Measurements from ENCODE around the gene UAP1L1. TPM values are rescaled to one million over a fixed set of nuclear protein-coding genes. Genes with fewer than 3 reads are reported as not detected.

The UAP1L1 gene
- total and polyA plus RNA-seq, 12 donors: 0.28 to 68.7 (median 15.1) TPM

DNA sequence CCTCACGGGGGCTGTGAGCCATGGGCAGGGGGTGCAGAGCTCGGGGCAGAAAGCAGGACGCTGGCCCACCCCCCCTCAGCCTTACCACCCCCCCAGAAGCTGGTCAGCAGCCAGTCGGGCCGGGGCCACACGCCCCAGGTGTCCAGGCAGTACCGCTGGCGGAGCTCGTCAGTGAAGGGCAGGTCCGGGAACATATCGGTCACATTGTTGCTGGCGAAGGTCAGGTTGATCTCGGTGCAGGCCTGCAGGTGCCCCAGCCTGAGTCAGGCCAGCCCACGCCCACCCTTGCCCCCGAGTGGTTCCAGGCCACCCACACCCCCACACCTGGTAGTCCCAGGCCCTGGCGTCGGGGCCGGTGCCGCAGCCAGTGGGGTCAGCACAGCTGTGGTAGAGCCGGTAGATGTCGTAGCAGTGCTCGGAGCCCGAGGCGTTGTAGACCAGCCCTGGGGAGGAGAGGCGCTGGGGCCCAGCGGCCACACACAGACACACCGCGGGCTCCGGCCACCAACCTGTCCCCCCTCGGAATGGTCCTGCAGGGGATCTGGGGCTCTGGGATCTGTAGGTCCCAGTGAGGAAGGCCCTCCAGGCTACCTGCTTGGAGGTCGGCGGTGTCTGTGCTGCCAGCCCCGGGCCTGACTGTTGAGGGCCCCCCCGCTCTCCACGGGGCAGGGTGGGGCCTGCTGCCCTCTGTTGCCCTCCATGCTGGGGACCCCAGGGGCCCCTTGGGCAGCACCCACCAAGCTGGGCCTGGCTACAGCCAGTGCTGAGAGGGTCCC lies 34.7 kb downstream of the UAP1L1 start:
- no peak for DNase-seq
- Histone ChIP-seq H3K36me3 (replicated peaks in 1 of 2) (peaks cover 0 to 55% of the 10 kb centered on the region in 2 donors), H3K27ac (no peak overlapping the region), H3K9me3 (replicated peaks in 1 of 3) (no peaks in the 10 kb centered on the region), H3K4me1 (replicated peaks in 1 of 2) (peaks cover 5 to 11% of the 10 kb centered on the region in 2 donors), H3K4me3 (no peak overlapping the region), H3K27me3 (no peaks in the 10 kb centered on the region)
- TF ChIP-seq POLR2A (IDR thresholded peaks at IDR 0.05): no peak
- TF ChIP-seq, protein P1, sequence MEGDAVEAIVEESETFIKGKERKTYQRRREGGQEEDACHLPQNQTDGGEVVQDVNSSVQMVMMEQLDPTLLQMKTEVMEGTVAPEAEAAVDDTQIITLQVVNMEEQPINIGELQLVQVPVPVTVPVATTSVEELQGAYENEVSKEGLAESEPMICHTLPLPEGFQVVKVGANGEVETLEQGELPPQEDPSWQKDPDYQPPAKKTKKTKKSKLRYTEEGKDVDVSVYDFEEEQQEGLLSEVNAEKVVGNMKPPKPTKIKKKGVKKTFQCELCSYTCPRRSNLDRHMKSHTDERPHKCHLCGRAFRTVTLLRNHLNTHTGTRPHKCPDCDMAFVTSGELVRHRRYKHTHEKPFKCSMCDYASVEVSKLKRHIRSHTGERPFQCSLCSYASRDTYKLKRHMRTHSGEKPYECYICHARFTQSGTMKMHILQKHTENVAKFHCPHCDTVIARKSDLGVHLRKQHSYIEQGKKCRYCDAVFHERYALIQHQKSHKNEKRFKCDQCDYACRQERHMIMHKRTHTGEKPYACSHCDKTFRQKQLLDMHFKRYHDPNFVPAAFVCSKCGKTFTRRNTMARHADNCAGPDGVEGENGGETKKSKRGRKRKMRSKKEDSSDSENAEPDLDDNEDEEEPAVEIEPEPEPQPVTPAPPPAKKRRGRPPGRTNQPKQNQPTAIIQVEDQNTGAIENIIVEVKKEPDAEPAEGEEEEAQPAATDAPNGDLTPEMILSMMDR (IDR thresholded peaks at IDR 0.05): no peak
- intact Hi-C loops (cut with DNase I): no loop called here
- 89 to 97% (median 92%) methylated on average over 6 to 35 of the region's 35 CpGs for WGBS, 4 donors

DNA sequence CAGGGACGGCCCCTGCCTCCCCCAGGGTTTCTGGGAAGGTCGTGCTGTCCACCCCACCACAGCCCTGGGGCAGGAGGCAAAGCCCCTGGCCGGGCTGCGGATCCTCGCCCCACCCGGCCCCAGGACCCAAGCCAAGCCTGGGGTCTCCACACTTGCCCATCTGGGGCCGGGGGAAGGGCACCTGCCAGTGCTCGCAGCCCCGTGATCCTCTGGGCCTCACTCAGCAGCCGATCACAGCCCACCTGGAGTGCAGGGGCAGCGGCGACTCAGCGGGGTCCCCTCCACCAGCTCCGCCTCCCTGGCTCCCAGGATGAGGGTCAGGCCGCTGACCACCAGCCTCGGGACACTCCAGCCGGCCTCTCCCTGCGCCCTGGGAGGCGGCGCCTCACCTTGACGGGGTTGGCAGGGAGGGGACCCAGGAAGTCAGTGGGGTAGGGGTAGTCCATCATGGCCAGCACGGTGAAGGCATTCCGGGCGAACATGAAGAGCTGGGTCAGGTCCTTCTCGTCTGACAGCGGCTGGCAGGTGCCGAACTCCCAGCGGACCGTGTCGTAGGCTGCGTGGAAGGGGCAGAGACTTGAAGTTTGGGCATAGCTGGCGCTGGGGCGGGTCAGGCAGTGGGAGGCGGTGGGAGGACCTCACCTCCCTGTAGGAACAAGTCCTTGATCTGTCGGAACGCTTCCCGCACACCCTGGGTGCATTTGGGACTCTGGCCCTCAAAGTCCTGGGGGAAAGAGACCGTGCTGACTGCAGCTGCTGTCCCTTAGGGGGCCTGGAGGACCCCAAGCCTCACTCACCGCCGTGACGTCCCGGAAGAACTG lies 35.5 kb downstream of the UAP1L1 start:
- Histone ChIP-seq H3K27ac (no peak overlapping the region), H3K27me3 (no peaks in the 10 kb centered on the region), H3K36me3 (replicated peaks in 1 of 2) (peaks cover 0 to 47% of the 10 kb centered on the region in 2 donors), H3K9me3 (replicated peaks in 1 of 3) (no peaks in the 10 kb centered on the region), H3K4me1 (replicated peaks in 1 of 2) (peaks cover 5 to 11% of the 10 kb centered on the region in 2 donors), H3K4me3 (no peak overlapping the region)
- intact Hi-C loops (cut with DNase I): no loop called here
- no peak for DNase-seq
- 94 to 99% (median 95%) methylated on average over 14 to 42 of the region's 42 CpGs for WGBS, 4 donors
- no peak for TF ChIP-seq POLR2A (IDR thresholded peaks at IDR 0.05)
- TF ChIP-seq, protein P1 (IDR thresholded peaks at IDR 0.05): no peak

DNA sequence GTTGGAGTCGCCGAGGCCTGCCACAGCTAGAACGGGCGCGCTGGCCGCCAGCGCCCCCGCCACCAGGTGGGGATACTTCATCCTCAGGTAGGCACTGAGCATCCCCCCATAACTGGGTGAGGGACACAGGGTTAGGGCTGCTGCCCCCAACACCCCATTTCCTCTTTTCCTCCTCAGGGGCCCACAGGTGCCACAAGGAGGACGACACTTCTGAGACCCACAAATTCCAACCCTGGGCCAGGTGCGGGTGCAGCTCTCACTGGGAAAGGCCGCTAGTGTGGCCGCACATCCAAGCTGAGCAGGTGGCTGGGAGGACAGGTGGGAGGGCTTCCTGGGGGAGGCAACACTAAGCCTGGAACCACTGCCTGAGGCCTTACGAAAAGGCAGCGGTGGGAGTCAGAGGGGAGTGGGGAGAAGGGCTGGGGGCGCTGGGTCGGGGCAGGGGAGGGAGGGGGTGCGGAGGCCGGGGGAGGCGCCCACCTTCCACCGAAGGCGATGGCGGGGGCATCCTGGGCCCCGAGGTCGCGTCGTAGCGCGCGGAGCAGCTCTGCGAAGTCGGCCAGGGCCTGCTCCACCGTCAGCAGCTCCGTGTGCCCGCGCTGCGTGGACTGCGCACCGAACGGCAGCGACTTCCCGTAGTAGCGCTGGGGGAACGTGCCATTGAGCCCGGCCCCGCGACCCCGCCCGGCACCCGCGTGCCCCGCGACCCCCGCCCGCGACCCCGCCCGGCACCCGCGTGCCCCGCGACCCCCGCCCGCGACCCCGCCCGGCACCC lies 36.3 kb downstream of the UAP1L1 start:
- TF ChIP-seq POLR2A (IDR thresholded peaks at IDR 0.05): no peak
- TF ChIP-seq, protein P1 (IDR thresholded peaks at IDR 0.05): no peak
- H3K9me3 ChIP-seq (replicated peaks in 1 of 3): no peaks in the 10 kb centered on the region
- DNase-seq: peak in 1 of 7 donors; percentile 39
- no peak overlapping the region for H3K27ac ChIP-seq
- H3K4me1 ChIP-seq (replicated peaks in 1 of 2): peaks cover 5 to 11% of the 10 kb centered on the region in 2 donors
- peaks cover 0 to 39% of the 10 kb centered on the region in 2 donors for H3K36me3 ChIP-seq (replicated peaks in 1 of 2)
- WGBS, 4 donors: 28 to 100% (median 35%) methylated on average over 6 to 63 of the region's 66 CpGs
- intact Hi-C loops (cut with DNase I): no loop called here
- H3K4me3 ChIP-seq: peak overlapping the region in 1 of 4 donors; percentile 91
- H3K27me3 ChIP-seq: no peaks in the 10 kb centered on the region
